RWPE2 (cell line): ENCODE measurements around the gene FAM184B.

Experiments
- ATAC-seq: fragments of 200-7000 bp; cut with Tn5 transposase; 3 replicates; pipeline ENCODE4 v1.9.1; 2021; ENCODE audit warnings: low read depth
- DNase-seq: peaks from one replicate; pipeline ENCODE4 v3.0.0-alpha.2; 2020; ENCODE audit warnings: low spot score
- H3K27ac ChIP-seq: fragments of 450-650 bp; 2 replicates; pipeline ENCODE4 v1.5.1; 2017; ENCODE audit warnings: mild to moderate bottlenecking; ENCODE audit not compliant: poor library complexity, severe bottlenecking
- H3K27me3 ChIP-seq: fragments of 250-450 bp; sonication (Bioruptor Pico); 2 replicates; pipeline ENCODE4 v1.5.1; 2021; ENCODE audit warnings: mild to moderate bottlenecking, moderate library complexity; ENCODE audit not compliant: insufficient read depth, poor library complexity, severe bottlenecking
- H3K36me3 ChIP-seq: fragments of 250-450 bp; sonication (Bioruptor Pico); 2 replicates; pipeline ENCODE4 v1.5.1; 2020; ENCODE audit warnings: low read depth, mild to moderate bottlenecking, moderate library complexity
- H3K4me1 ChIP-seq: fragments of 250-450 bp; sonication (Bioruptor Pico); 2 replicates; pipeline ENCODE4 v1.5.1; 2021; ENCODE audit warnings: mild to moderate bottlenecking, moderate library complexity; ENCODE audit not compliant: insufficient read depth, poor library complexity, severe bottlenecking
- H3K4me3 ChIP-seq: fragments of 250-450 bp; sonication (Bioruptor Pico); 2 replicates; pipeline ENCODE4 v1.5.1; 2021; ENCODE audit warnings: mild to moderate bottlenecking, moderate library complexity; ENCODE audit not compliant: severe bottlenecking
- H3K9me3 ChIP-seq: fragments of 250-450 bp; sonication (Bioruptor Pico); 2 replicates; pipeline ENCODE4 v1.5.1; 2021; ENCODE audit warnings: mild to moderate bottlenecking, moderate library complexity; ENCODE audit not compliant: severe bottlenecking
- TF ChIP-seq, protein P1 (sequence below): fragments of 450-650 bp; IDR thresholded peaks from one replicate; pipeline ENCODE4 v1.5.1; 2017; ENCODE audit warnings: mild to moderate bottlenecking, moderate library complexity; ENCODE audit not compliant: poor library complexity, severe bottlenecking

The FAM184B gene

DNA sequence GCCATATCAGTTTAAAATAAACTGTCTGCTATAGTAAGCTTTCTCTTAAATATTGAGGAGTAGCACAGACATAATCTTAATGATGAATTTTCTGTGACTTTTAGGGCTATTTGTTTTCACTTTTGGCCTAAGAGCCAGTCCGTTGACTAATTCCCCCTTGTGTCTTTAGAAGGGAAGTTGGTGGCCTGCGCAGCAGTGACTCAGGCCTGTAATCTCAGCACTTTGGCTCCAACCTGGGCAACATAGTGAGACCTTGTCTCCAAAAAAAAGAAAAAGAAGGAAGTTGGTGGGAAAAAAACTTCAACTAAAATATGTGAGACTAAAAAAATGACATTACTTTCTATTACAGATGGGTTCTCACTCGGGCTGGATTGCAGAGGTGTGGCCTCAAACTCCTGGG, 32.7 kb upstream of the FAM184B start:
- H3K4me1 ChIP-seq = peaks cover 10% of the 10 kb centered on the region
- peaks cover 71% of the 10 kb centered on the region for H3K36me3 ChIP-seq
- TF ChIP-seq, protein P1, sequence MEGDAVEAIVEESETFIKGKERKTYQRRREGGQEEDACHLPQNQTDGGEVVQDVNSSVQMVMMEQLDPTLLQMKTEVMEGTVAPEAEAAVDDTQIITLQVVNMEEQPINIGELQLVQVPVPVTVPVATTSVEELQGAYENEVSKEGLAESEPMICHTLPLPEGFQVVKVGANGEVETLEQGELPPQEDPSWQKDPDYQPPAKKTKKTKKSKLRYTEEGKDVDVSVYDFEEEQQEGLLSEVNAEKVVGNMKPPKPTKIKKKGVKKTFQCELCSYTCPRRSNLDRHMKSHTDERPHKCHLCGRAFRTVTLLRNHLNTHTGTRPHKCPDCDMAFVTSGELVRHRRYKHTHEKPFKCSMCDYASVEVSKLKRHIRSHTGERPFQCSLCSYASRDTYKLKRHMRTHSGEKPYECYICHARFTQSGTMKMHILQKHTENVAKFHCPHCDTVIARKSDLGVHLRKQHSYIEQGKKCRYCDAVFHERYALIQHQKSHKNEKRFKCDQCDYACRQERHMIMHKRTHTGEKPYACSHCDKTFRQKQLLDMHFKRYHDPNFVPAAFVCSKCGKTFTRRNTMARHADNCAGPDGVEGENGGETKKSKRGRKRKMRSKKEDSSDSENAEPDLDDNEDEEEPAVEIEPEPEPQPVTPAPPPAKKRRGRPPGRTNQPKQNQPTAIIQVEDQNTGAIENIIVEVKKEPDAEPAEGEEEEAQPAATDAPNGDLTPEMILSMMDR = no peak
- DNase-seq (no peak), ATAC-seq (no peak)
- H3K4me3 ChIP-seq = no peak overlapping the region
- H3K27me3 ChIP-seq = no peaks in the 10 kb centered on the region
- H3K27ac ChIP-seq = no peak overlapping the region
- no peaks in the 10 kb centered on the region for H3K9me3 ChIP-seq

DNA sequence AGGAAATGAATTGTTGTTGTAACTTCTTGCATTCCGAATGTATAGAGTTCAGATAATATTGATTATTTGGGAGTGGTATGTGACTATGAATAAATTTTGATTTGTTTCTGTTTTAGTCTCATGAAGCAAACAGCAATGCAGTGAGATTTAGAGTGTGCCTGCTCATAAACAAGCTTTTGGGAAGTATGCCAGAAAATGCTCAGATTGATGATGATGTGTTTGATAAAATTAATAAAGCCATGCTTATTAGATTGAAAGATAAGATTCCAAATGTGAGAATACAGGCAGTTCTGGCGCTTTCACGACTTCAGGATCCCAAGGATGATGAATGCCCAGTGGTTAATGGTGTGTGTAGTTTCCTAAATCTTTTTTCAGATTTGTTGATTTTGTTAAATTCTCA, 31.4 kb upstream of the FAM184B start:
- DNase-seq (no peak), ATAC-seq (no peak)
- no peaks in the 10 kb centered on the region for H3K27me3 ChIP-seq
- H3K27ac ChIP-seq = no peak overlapping the region
- H3K9me3 ChIP-seq = no peaks in the 10 kb centered on the region
- TF ChIP-seq, protein P1 = no peak
- peaks cover 16% of the 10 kb centered on the region for H3K4me1 ChIP-seq
- peak overlapping the region; percentile 74 for H3K4me3 ChIP-seq
- peaks cover 71% of the 10 kb centered on the region for H3K36me3 ChIP-seq

DNA sequence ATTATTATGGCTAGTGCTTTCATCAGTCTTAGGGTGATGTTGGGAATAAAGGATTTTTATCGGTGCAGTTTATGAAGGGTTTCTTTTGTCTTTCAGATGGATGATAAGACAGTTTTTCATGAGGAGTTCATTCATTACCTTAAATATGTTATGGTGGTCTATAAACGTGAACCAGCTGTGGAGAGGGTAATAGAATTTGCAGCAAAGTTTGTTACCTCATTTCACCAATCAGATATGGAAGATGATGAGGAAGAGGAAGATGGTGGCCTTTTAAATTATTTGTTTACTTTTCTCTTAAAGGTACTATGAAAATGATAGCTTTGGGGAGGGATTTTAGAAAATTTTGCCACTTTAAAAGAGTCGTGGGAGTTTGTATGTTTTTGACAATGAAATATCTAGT, 30.7 kb upstream of the FAM184B start:
- Histone ChIP-seq H3K4me3 (peak overlapping the region; percentile 74), H3K36me3 (peaks cover 66% of the 10 kb centered on the region), H3K9me3 (no peaks in the 10 kb centered on the region), H3K27ac (no peak overlapping the region), H3K4me1 (peaks cover 22% of the 10 kb centered on the region), H3K27me3 (no peaks in the 10 kb centered on the region)
- no peak for DNase-seq
- no peak for ATAC-seq
- TF ChIP-seq, protein P1 = no peak

DNA sequence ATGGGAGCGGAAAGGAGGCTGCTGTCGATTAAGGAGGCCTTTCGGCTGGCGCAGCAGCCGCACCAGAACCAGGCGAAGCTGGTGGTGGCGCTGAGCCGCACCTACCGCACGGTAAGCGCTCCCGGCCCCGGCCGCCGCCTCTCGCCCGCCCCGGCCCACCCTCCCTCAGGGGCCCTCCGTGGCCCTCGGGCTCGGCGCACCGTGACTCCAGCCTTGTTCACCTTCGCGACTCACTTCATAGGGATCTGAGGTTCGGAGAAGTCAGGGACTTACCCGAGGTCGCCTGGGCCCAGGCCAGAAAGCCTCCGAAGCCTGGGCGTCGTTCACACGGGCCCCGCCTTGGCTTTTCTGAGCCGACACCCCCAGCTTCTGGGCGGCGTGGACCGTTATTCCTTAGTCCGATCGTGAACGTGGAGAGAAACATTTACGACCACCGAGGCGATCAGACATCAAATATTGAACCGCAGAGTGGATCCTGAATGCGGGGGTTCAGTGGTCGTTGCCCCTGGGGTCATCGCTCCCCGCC, 29.7 kb upstream of the FAM184B start:
- ATAC-seq (peak; percentile 45), DNase-seq (no peak)
- Histone ChIP-seq H3K27me3 (no peaks in the 10 kb centered on the region), H3K9me3 (no peaks in the 10 kb centered on the region), H3K36me3 (peaks cover 63% of the 10 kb centered on the region), H3K27ac (peak overlapping the region; percentile 65), H3K4me1 (peaks cover 29% of the 10 kb centered on the region), H3K4me3 (peak overlapping the region; percentile 74)
- TF ChIP-seq, protein P1 = no peak

DNA sequence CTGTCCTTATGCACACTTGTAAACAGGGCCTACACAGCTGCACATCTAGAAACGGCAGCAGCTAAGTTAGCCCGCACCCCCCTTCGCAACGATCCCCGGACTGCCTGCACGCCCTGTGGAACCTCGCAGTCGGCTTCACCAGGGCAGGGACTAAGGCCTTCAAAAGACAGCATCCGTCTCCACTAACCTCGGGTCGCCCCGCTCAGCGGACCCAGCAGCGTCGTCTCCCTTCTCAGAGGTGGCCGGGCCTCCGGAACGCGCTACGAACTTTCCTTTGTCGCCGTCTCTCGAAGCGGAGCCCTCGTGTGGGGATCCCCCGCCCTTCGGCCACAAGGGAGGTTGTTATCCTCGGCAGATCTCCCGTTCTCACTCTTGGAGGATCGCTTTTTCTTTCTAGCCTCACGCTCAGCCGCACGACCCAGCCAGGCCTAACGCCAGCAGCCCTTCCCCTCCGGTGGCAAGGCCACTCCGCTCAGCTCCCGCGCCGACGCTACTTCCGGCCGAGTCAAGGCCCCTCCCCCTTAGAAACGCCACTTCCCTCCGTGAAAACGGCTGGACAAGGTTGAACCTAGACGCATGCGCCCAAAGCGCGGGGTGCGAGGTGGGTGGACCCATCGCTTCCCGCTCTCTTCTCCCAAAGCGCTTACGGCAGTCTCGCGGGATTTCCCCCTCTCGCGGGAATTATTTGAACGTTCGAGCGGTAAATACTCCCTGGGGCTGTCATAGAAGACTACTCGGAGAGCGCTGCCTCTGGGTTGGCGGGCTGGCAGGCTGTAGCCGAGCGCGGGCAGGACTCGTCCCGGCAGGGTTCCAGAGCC, 29.0 kb upstream of the FAM184B start, which contains the start of the genes DCAF16 and NCAPG:
Gene DCAF16, minus strand, starts transcription at position 498 of the 818 bp plus-strand sequence. CDS start 6,616 bp downstream, outside the sequence.
Gene NCAPG, plus strand, starts transcription at position 720 of the 818 bp plus-strand sequence. CDS start 99 bp downstream, outside the sequence.
- DNase-seq = peak; percentile 97
- Histone ChIP-seq H3K4me1 (peaks cover 30% of the 10 kb centered on the region), H3K9me3 (no peaks in the 10 kb centered on the region), H3K4me3 (peak within 1 kb of the TSS; percentile 74), H3K36me3 (peaks cover 62% of the 10 kb centered on the region), H3K27ac (peak within 1 kb of the TSS; percentile 65), H3K27me3 (no peaks in the 10 kb centered on the region)
- ATAC-seq = peak; percentile 86
- TF ChIP-seq, protein P1 = no peak
